Right atrium auricular region (tissue), 2 donors: ENCODE data around the gene RELB. TPM values are rescaled to one million over a fixed set of nuclear protein-coding genes. Genes with fewer than 3 reads are reported as not detected.

Experiments used
- DNase-seq: peaks from one replicate; pipeline ENCODE4 v3.0.0-alpha.2; 2019; ENCODE audit warnings: low spot score
- H3K27ac ChIP-seq, 2 donors: fragments of 200-600 bp; sonication (generic); 1 replicate in 1 of 2; 2 replicates in 1 of 2; pipeline ENCODE4 v1.5.1; 2016 to 2019
- H3K27me3 ChIP-seq, 2 donors: fragments of 200-600 bp; sonication (generic); one replicate each; pipeline versions ENCODE4 v1.5.1 to v1.6.0; 2017 to 2019
- H3K36me3 ChIP-seq: fragments of 200-600 bp; sonication (generic); one replicate; pipeline ENCODE4 v1.5.1; 2016
- H3K4me1 ChIP-seq, 2 donors: fragments of 200-600 bp; sonication (generic); one replicate each; pipeline versions ENCODE4 v1.5.1 to v1.6.0; 2017 to 2019
- H3K4me3 ChIP-seq, 2 donors: fragments of 200-600 bp; sonication (generic); 1 replicate in 1 of 2; 2 replicates in 1 of 2; pipeline ENCODE4 v1.5.1; 2017 to 2019; ENCODE audit warnings: mild to moderate bottlenecking in 1 of 2, moderate library complexity in 1 of 2
- H3K9me3 ChIP-seq, 2 donors: fragments of 200-600 bp; sonication (generic); one replicate each; pipeline ENCODE4 v1.5.1; 2019
- total RNA-seq, 2 donors: library from RNA; depleted of rRNA; stranded (reverse); fragments of >200 nt; gene quantifications; one replicate each; pipeline ENCODE4 v1.1.0, GENCODE V29; 2016
- TF ChIP-seq, protein P1 (sequence below), 2 donors: fragments of 200-600 bp; sonication (generic); IDR thresholded peaks; one replicate each; pipeline ENCODE4 v1.5.1; 2019; ENCODE audit warnings: antibody characterized with exemption in 2 of 2

Gene RELB
- total RNA-seq, 2 donors from 2014 or later: 1.3 to 3.1 TPM

DNA sequence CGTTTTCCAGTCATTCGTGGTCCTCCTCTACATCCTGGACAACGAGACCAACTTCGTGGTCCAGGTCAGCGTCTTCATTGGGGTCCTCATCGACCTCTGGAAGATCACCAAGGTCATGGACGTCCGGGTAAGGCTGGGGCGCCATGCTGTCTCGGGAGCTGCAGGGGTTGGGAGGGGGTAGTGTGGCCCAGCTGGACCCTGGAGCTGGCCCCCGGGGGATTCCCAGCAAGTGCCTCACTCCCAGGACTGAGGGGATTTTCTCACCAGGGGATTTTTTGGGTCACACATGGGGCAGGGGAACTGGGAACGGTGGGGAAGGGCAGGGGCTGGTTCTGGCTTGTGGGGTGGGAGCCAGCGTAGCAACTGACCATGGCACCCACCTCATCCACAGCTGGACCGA is 10.8 kb upstream of the RELB start:
- H3K9me3 ChIP-seq: no peaks in the 10 kb centered on the region
- no peak overlapping the region for H3K27ac ChIP-seq
- TF ChIP-seq, protein P1, sequence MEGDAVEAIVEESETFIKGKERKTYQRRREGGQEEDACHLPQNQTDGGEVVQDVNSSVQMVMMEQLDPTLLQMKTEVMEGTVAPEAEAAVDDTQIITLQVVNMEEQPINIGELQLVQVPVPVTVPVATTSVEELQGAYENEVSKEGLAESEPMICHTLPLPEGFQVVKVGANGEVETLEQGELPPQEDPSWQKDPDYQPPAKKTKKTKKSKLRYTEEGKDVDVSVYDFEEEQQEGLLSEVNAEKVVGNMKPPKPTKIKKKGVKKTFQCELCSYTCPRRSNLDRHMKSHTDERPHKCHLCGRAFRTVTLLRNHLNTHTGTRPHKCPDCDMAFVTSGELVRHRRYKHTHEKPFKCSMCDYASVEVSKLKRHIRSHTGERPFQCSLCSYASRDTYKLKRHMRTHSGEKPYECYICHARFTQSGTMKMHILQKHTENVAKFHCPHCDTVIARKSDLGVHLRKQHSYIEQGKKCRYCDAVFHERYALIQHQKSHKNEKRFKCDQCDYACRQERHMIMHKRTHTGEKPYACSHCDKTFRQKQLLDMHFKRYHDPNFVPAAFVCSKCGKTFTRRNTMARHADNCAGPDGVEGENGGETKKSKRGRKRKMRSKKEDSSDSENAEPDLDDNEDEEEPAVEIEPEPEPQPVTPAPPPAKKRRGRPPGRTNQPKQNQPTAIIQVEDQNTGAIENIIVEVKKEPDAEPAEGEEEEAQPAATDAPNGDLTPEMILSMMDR (IDR thresholded peaks at IDR 0.05): no peak
- no peaks in the 10 kb centered on the region for H3K27me3 ChIP-seq
- no peak overlapping the region for H3K4me3 ChIP-seq
- H3K4me1 ChIP-seq: no peaks in the 10 kb centered on the region
- DNase-seq: no peak
- peaks cover 67% of the 10 kb centered on the region for H3K36me3 ChIP-seq

DNA sequence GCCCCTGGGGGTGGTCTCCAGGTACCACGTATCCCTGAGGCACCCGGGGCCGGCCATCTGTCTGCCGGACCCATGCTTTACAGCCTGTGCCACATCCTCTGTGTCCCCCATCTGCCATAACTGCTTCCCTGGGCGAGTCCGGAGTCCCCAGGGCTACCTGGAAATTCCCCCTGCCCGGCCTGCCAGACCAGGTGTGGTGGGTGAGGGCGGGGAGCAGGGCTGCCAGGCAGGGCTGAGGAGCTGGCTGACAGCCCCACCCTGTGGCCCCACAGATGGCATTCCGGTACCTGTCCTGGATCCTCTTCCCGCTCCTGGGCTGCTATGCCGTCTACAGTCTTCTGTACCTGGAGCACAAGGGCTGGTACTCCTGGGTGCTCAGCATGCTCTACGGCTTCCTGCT is 10.3 kb upstream of the RELB start:
- Histone ChIP-seq H3K4me3 (no peak overlapping the region), H3K27ac (no peak overlapping the region), H3K27me3 (no peaks in the 10 kb centered on the region), H3K36me3 (peaks cover 62% of the 10 kb centered on the region), H3K4me1 (no peaks in the 10 kb centered on the region), H3K9me3 (no peaks in the 10 kb centered on the region)
- TF ChIP-seq, protein P1 (IDR thresholded peaks at IDR 0.05): no peak
- no peak for DNase-seq

DNA sequence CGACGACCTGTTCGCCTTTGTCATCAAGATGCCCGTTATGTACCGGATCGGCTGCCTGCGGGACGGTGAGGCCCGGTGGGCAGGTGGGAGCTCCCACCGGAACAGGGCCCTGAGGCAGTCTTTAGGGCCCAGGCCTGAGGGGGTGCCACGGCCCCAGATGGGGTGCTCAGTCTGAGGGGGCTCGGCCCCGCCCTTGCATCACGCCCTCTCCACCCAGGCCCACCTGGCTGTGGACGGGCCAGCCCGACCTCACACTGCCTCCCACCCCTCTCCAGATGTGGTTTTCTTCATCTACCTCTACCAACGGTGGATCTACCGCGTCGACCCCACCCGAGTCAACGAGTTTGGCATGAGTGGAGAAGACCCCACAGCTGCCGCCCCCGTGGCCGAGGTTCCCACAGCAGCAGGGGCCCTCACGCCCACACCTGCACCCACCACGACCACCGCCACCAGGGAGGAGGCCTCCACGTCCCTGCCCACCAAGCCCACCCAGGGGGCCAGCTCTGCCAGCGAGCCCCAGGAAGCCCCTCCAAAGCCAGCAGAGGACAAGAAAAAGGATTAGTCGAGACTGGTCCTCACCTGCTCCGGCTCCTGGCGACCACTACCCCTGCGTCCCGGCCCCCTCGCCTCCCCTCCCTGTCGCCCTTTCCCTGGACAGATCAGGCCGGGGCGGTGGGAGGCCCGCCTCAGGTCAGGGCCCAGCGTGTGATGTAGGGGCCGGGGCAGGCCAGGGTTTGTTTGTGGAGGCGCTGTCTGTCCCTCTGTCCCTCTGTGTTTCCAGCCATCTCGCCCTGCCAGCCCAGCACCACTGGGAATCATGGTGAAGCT is 8.7 kb upstream of the RELB start:
- Histone ChIP-seq H3K36me3 (peaks cover 47% of the 10 kb centered on the region), H3K9me3 (no peaks in the 10 kb centered on the region), H3K27me3 (no peaks in the 10 kb centered on the region), H3K4me3 (no peak overlapping the region), H3K4me1 (no peaks in the 10 kb centered on the region), H3K27ac (no peak overlapping the region)
- DNase-seq: no peak
- TF ChIP-seq, protein P1 (IDR thresholded peaks at IDR 0.05): no peak

DNA sequence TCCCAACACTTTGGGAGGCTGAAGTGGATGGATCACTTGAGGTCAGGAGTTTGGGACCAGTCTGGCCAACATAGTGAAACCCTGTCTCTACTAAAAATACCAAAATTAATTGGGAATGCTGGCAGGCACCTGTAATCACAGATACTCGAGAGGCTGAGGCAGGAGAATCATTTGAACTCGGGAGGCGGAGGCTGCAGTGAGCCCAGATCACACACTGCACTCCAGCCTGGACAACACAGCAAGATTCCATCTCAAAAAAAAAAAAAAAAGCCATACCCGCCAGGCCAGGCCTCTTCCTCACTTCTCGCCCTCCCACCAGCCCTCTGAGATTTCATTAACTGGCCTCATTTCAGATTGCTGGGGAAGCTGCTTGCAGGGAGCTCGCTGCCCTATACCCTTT is 7.7 kb upstream of the RELB start:
- TF ChIP-seq, protein P1 (IDR thresholded peaks at IDR 0.05): no peak
- no peak for DNase-seq

GRCh38 chr19:44993926-44994537 is 7.2 kb upstream of the RELB start:
- Histone ChIP-seq H3K36me3 (peaks cover 32% of the 10 kb centered on the region), H3K27me3 (no peaks in the 10 kb centered on the region), H3K4me3 (no peak overlapping the region), H3K9me3 (no peaks in the 10 kb centered on the region), H3K4me1 (no peaks in the 10 kb centered on the region), H3K27ac (no peak overlapping the region)
- TF ChIP-seq, protein P1 (IDR thresholded peaks at IDR 0.05): no peak
- DNase-seq: no peak

More for the DNA sequence above, 7.7 kb upstream of the RELB start:
- Histone ChIP-seq H3K36me3 (peaks cover 37% of the 10 kb centered on the region), H3K27me3 (no peaks in the 10 kb centered on the region), H3K4me3 (no peak overlapping the region), H3K9me3 (no peaks in the 10 kb centered on the region), H3K4me1 (no peaks in the 10 kb centered on the region), H3K27ac (no peak overlapping the region)
